Esophagus squamous epithelium (tissue), 4 donors: ENCODE results near the gene SAXO2.

ENCODE experiments used
- CTCF ChIP-seq, 6 experiments: fragments of 450-650 bp in 4 of 6; fragments of 200-600 bp in 2 of 6; sonication (generic) in 2 of 6; IDR thresholded peaks; one replicate each; pipeline ENCODE4 v1.5.1; 2016 to 2019; ENCODE audit warnings: antibody characterized with exemption in 6 of 6, mild to moderate bottlenecking in 4 of 6, moderate library complexity in 4 of 6
- POLR2A ChIP-seq, 4 donors: fragments of 450-650 bp; IDR thresholded peaks; one replicate each; pipeline ENCODE4 v1.6.1; 2017; ENCODE audit warnings: antibody characterized with exemption in 4 of 4, mild to moderate bottlenecking in 4 of 4, moderate library complexity in 3 of 4

- TF ChIP-seq CTCF (IDR thresholded peaks at IDR 0.05), result no peak
- no peak for TF ChIP-seq POLR2A (IDR thresholded peaks at IDR 0.05)
Measured at GRCh38 chr15:82298520-82298919, 35.9 kb downstream of the SAXO2 start.
